Muscle of leg (tissue), 11 donors: Measurements from ENCODE around the gene MTFP1. TPM values are rescaled to one million over a fixed set of nuclear protein-coding genes. Genes with fewer than 3 reads are reported as not detected.

Experiments
- DNase-seq: peaks from one replicate; pipeline ENCODE4 v3.0.0; 2013
- H3K27ac ChIP-seq: one replicate; pipeline ENCODE4 v1.5.1; 2013; ENCODE audit warnings: mild to moderate bottlenecking, low read length, control low read depth
- H3K27me3 ChIP-seq: one replicate; pipeline ENCODE4 v1.6.1; 2013; ENCODE audit warnings: low read length; ENCODE audit not compliant: control insufficient read depth, insufficient read depth
- H3K36me3 ChIP-seq: one replicate; pipeline ENCODE4 v1.6.1; 2013; ENCODE audit warnings: low read length; ENCODE audit not compliant: control insufficient read depth, insufficient read depth
- H3K4me1 ChIP-seq: one replicate; pipeline ENCODE4 v1.6.1; 2013; ENCODE audit warnings: low read length; ENCODE audit not compliant: control insufficient read depth, insufficient read depth
- H3K4me3 ChIP-seq: one replicate; pipeline ENCODE4 v1.5.1; 2013; ENCODE audit warnings: low read length, control low read depth
- H3K9me3 ChIP-seq: replicated peaks from 2 replicates; pipeline ENCODE4 v1.6.1; 2013; ENCODE audit warnings: low read depth, low read length; ENCODE audit not compliant: control insufficient read depth
- WGBS: methylation state at CpG from one replicate; pipeline ENCODE4 v1.1.5; 2013; ENCODE audit warnings: missing lambda C conversion rate; ENCODE audit not compliant: insufficient coverage; 5-methylcytosine and 5-hydroxymethylcytosine counted together
- polyA plus RNA-seq, 8 donors: library from polyadenylated mRNA; unstranded; fragments of 120-200 nt; gene quantifications; one replicate each; pipeline versions ENCODE4 v1.2.1 to v1.2.3, GENCODE V29; 2013; ENCODE audit warnings: inconsistent platforms in 1 of 8, low replicate concordance in 1 of 8; ENCODE audit not compliant: insufficient read length in 8 of 8, insufficient read depth in 1 of 8
- total RNA-seq: library from RNA; stranded (reverse); fragments of 120-200 nt; gene quantifications from one replicate; pipeline ENCODE4 v1.2.4, GENCODE V29; 2013

Gene MTFP1
- total and polyA plus RNA-seq, 9 donors, result 7.1 to 10.4 (median 8.2) TPM

DNA sequence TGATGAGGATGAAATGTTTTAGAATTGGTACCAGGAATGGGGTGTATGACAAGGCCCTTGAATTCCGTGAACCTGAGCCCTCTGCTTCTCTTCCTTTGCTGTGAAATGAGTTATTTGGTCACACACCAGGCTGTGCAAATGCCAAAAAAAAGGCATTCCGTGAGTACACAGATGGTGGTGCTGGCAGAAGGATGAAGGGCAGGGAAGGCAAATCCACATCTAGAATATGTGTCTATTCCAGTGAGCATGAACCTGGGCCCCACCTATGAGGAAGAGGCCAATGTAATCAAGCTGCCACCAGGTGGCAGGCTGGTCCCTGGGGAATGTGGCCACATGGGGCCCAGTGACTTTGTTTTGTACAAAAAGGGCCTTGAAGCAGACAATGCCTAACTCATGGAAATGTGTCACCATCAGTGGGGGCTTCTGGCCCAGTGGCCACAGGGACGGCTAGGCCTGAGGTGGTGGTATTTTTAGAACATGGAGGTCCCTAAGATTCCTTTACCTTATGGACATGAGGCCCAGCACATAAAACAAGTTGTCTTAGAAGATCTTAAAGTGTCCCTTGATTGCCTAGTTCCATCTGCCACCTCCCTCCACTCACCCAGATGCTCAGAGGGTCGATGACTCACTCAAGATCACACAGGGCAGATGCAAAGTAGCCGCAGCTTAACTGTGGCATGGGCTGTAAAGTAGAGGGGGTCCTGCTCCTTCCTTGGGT lies 34.4 kb upstream of the MTFP1 start:
- Histone ChIP-seq H3K27ac (no peak overlapping the region), H3K9me3 (peaks cover 6% of the 10 kb centered on the region), H3K36me3 (no peaks in the 10 kb centered on the region), H3K27me3 (peaks cover 5% of the 10 kb centered on the region), H3K4me3 (no peak overlapping the region), H3K4me1 (peaks cover 10% of the 10 kb centered on the region)
- no peak for DNase-seq
- WGBS, result 71% methylated on average over 2 of the region's 5 CpGs

DNA sequence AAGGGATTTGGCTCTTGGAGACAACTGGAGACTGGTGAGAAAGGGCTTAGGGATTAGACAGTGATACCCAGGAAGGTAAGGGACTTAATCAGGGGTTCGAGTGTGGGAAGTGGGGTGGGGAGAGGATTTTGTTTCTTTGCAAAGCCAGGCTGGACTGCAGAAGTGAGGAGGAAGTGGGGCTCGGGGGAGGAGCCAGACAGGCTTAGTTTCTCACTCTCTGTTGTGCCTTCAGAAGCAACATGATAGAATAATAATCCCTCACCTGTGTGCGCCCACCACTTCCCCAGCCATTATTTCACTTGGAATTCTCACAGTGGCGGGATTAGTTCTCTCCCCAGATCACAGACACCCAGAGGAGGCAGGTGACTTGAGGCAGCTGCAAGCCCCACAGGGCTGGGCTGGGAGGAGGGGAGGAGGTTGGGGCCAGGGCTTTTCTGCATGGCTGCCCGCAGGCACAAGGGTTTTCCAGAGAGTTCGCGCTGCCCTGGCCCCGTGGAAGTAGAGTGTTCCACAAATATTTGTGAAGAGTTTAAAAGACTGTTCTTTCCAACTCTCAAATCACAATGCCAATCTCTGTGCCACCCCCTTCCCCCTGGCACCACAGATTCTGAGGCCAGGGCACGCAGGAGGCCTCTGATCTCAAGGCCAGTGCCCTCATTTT lies 32.8 kb upstream of the MTFP1 start:
- no peak for DNase-seq
- H3K27ac ChIP-seq, result no peak overlapping the region
- peaks cover 13% of the 10 kb centered on the region for H3K4me1 ChIP-seq
- no peaks in the 10 kb centered on the region for H3K36me3 ChIP-seq
- no peak overlapping the region for H3K4me3 ChIP-seq
- H3K27me3 ChIP-seq, result peaks cover 21% of the 10 kb centered on the region
- 33% methylated on average over 2 of the region's 9 CpGs for WGBS
- H3K9me3 ChIP-seq, result peaks cover 6% of the 10 kb centered on the region

DNA sequence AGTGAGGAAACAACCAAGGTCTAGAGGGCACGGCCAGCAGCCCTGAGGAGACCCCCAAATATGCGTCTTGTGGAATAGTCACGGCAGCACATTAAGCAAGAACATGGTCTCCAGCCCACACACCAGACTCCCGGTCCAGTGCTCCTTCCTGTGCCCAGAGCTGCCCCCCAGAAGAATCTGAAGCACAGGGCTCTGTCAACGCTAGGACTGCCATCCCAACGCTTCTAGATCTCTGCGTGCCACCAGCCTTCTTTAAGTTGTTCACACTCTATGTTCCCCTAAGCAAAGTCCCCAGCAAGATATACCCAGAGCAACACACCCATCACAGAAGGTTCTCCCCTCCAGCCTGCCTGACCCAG lies 32.3 kb upstream of the MTFP1 start:
- no peak overlapping the region for H3K27ac ChIP-seq
- peaks cover 16% of the 10 kb centered on the region for H3K4me1 ChIP-seq
- peaks cover 6% of the 10 kb centered on the region for H3K9me3 ChIP-seq
- DNase-seq, result no peak
- H3K36me3 ChIP-seq, result no peaks in the 10 kb centered on the region
- H3K27me3 ChIP-seq, result peaks cover 26% of the 10 kb centered on the region
- 75% methylated on average over 7 of the region's 7 CpGs for WGBS
- H3K4me3 ChIP-seq, result no peak overlapping the region

DNA sequence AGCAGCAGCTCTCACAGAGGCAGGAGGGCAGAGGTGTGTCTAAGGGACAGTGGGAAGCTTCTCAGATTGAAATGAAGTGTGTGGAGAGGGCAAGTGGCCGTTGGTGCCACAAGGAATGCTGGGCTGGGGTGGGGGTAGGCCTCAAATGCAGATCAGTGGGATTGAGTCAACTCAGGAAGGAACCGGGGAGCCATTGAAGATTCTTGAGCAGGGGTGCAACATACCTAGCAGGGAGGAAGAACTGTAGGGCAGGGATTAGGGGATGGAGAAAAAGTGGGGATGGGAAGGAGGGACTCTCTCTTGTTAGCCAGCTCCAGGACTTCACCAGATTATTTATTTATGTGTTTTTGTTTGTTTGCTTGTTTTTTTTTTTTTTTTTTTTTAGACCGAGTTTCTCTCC lies 31.7 kb upstream of the MTFP1 start:
- no peak for DNase-seq
- Histone ChIP-seq H3K36me3 (no peaks in the 10 kb centered on the region), H3K27ac (no peak overlapping the region), H3K4me1 (peaks cover 19% of the 10 kb centered on the region), H3K4me3 (no peak overlapping the region), H3K27me3 (peaks cover 29% of the 10 kb centered on the region), H3K9me3 (peaks cover 6% of the 10 kb centered on the region)
- WGBS, result 66% methylated on average over 2 of the region's 3 CpGs

DNA sequence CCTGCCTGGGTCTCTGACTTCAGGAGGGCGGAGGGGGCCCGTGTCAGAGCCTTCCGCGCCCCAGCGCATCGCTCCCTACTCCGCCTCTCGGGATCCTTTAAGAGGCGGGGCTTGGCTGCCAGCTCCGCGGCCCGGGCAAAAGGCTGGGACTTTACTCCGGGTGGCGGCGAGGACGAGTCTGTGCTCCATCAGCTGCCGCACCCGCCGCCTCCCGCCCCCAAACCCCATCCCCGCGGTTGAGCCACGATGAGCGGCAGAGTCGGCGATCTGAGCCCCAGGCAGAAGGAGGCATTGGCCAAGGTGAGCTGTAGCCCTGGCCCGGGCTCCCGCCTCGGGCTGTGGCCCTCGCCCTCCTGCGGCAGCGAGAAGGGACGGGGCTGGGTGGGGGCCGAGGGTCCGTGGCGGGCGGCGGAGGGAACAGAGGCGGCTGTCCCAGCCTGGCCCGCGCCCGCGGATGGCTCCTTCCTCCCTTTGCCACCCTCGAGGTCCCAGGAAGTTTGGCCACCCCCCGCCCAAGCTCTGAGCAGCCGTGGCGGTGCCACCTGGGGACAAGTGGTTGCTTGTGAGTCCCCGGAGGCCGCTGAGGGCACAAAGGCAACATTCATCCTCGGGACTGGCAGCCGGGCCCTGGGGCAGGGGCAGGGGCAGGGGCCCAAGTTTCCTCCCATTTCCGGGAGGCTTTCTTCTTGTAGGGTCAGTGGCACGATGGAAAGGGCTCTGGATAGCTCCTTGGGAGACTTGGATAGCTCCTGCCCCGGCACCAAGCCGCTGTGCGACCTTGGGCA lies 28.5 kb upstream of the MTFP1 start, which contains the start of gene SEC14L2:
Gene SEC14L2 (plus strand): TSS at position 148 of the 785 bp plus-strand sequence. CDS start 99 bp downstream, at position 247.
- DNase-seq, result peak; percentile 73
- 0% methylated on average over 56 of the region's 56 CpGs for WGBS
- Histone ChIP-seq H3K4me1 (peaks cover 23% of the 10 kb centered on the region), H3K4me3 (peak within 1 kb of the TSS; percentile 47), H3K9me3 (no peaks in the 10 kb centered on the region), H3K36me3 (no peaks in the 10 kb centered on the region), H3K27me3 (peaks cover 34% of the 10 kb centered on the region), H3K27ac (no peak within 1 kb of the TSS)

DNA sequence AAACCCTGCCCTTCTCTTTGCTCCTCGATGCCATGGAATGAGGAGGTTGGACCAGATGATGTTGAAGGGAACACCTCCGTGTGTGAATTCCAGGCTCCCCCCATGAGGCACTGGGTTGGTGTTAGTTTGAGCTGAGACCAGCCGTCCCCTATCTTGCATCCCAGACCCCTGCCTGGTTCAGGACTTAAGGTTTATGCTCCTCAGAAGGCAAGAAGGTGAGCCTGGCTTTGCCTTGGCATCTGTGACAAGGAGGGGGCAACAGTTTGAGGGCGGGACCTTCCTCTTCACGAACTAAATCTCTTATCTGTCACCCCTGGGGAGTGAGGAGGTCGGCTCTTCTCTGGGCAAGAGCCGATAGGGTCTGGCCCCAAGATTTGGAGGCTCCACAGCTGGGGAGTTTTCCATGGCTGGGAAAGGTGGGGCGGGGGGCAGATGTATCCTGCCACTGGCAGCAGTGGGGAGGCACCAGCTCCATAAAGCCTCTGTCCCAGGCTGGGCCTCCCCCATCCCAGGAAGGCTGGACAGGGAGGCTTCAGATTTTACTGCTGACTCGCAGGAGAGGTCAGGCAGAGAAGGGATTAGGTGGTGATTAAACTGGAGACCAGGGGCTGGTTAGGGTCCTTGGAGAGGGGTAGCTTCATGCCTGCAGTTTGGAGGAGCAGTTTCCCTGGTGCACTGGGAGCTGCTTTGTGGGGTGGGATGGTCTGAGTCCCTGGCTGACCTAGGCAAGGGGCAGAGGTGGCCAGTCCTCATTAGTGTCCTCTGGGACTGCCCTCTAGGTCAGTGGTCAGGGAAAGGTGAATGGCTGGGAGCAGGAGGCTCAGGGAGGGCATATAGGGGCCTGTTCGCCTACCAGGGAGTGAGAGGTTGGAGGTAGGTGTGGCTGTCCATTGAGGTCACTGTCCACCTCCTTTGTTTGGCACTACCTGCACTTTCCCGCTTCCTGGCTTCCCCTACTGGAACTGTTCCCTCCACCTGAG lies 27.6 kb upstream of the MTFP1 start:
- WGBS, result 26% methylated on average over 5 of the region's 11 CpGs
- no peaks in the 10 kb centered on the region for H3K36me3 ChIP-seq
- DNase-seq, result no peak
- H3K27me3 ChIP-seq, result peaks cover 34% of the 10 kb centered on the region
- no peak overlapping the region for H3K27ac ChIP-seq
- no peaks in the 10 kb centered on the region for H3K9me3 ChIP-seq
- peaks cover 27% of the 10 kb centered on the region for H3K4me1 ChIP-seq
- peak overlapping the region; percentile 47 for H3K4me3 ChIP-seq

DNA sequence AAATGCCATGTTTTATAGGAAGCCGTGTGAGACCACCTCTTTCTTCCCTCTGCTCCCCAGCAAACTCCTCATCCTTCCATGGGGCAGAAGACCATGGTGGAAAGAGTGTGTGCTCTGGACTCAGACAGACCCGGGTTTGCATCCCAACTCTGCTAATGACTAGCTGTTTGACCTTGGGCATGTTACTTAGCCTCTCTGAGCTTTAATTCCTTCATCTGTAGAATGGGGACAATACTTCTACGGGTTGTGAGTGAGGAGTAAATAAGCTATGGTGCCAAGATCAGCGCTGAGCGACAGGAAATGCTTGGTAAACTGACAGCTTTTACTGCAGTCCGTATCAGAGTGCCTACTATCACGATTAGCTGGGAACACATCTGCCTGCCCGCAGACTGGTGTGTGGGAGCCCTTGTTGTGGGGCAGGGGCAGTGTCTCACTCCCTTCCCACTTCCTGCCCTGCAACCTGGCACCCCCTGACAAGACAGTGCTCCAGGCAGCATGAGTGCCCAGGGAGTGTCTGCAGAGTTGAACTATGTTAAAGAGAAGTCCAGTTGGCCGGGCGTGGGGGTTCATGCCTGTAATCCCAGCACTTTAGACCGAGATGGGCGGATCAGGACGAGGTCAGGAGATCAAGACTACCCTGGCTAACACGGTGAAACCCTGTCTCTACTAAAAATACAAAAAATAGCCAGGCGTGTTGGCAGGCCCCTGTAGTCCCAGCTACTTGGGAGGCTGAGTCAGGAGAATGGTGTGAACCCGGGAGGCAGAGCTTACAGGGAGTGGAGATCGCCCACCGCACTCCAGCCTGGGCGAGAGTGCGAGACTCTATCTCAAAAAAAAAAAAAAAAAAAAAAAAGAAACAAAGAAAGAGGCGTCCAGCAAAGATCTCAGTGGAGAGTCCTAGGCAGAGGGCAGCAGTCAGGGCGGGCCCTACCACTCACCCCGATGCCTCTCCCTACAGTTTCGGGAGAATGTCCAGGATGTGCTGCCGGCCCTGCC lies 26.6 kb upstream of the MTFP1 start:
- Histone ChIP-seq H3K4me1 (peaks cover 27% of the 10 kb centered on the region), H3K4me3 (no peak overlapping the region), H3K27ac (no peak overlapping the region), H3K36me3 (no peaks in the 10 kb centered on the region), H3K9me3 (no peaks in the 10 kb centered on the region), H3K27me3 (peaks cover 34% of the 10 kb centered on the region)
- WGBS, result 61% methylated on average over 6 of the region's 25 CpGs
- DNase-seq, result no peak

DNA sequence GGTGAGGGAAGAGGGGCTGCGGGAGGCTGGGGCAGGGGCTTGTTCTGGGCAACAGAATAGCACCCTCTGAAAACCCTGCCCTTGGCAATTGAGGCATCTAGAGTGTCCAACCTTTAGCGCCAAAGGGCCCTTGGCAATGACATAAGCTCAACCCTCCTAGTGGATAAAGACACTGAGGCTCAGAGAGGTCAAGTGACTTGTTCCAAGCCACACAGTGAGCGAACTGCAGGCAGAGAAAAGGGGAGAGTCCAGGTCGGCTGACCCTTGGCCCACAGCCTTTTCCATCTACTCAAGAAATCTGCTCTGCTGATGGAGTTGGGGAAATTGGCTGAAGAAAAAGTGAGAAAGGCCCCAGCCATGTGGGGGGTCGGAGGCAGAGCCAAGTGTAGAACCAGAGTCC lies 25.9 kb upstream of the MTFP1 start:
- Histone ChIP-seq H3K27me3 (peaks cover 34% of the 10 kb centered on the region), H3K9me3 (no peaks in the 10 kb centered on the region), H3K4me3 (no peak overlapping the region), H3K27ac (no peak overlapping the region), H3K36me3 (peaks cover 3% of the 10 kb centered on the region), H3K4me1 (peaks cover 27% of the 10 kb centered on the region)
- no peak for DNase-seq
- WGBS, result 92% methylated on average over 4 of the region's 5 CpGs

DNA sequence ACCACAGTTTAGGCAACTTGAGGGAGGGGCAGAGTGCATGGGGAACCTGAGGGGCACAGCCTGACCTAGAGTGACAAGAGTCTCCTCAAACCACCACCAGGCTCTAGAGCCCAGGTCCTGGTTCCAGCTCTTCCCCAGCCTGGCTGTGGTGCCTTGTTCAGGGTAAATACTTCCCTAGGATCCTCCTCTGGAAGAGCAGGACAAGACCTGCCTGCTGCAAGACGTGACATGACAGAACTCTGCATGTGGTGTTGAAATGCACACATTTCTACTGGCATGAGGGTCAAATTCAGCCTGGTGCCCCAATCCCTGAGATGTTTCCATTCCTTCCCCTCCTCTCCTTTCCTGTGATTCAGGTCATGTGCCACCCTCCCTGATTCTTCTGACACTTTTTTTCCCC lies 25.4 kb upstream of the MTFP1 start:
- WGBS, result 67% methylated on average over 1 of the region's 1 CpG
- Histone ChIP-seq H3K4me3 (no peak overlapping the region), H3K36me3 (peaks cover 3% of the 10 kb centered on the region), H3K4me1 (peaks cover 27% of the 10 kb centered on the region), H3K27ac (no peak overlapping the region), H3K27me3 (peaks cover 34% of the 10 kb centered on the region), H3K9me3 (no peaks in the 10 kb centered on the region)
- DNase-seq, result no peak
